C4-2B (cell line): Measurements from ENCODE around the gene SOAT2.

Experiments used
- H3K27ac ChIP-seq: fragments of 450-650 bp; 2 replicates; pipeline ENCODE4 v1.5.1; 2017
- CTCF ChIP-seq: fragments of 450-650 bp; conservative IDR thresholded peaks from 2 replicates; pipeline ENCODE4 v1.5.1; 2017; ENCODE audit warnings: mild to moderate bottlenecking
- ZFX ChIP-seq: fragments of 450-650 bp; IDR thresholded peaks from 2 replicates; pipeline ENCODE4 v1.6.1; 2017

SOAT2 gene

GRCh38 chr12:53120685-53121525 is 17.6 kb downstream of the SOAT2 start:
- TF ChIP-seq ZFX (no peak), CTCF (no peak)
- H3K27ac ChIP-seq: no peak overlapping the region

DNA sequence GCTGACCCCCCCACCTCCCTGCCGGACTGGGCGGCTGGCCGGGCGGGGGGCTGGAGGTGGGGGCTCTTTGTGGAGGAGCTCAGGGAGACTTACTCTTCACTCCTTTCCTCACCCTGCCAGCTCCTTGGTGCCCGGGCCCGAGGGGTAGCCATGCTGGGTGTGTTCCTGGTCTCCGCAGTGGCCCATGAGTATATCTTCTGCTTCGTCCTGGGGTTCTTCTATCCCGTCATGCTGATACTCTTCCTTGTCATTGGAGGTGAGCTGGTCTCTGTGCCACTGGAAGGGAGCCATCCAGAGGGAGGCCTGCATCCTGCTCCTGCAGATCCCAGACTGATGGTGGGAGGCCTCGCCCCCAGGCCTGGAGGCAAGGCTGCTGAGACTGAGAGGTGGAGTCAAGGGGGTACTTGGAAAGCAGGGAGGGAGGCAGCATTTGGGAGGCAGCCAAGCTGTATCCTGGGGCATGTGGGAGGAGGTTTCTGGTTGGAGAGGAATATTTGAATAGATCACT is 19.7 kb downstream of the SOAT2 start:
- no peak overlapping the region for H3K27ac ChIP-seq
- TF ChIP-seq ZFX: no peak
- TF ChIP-seq CTCF: no peak

DNA sequence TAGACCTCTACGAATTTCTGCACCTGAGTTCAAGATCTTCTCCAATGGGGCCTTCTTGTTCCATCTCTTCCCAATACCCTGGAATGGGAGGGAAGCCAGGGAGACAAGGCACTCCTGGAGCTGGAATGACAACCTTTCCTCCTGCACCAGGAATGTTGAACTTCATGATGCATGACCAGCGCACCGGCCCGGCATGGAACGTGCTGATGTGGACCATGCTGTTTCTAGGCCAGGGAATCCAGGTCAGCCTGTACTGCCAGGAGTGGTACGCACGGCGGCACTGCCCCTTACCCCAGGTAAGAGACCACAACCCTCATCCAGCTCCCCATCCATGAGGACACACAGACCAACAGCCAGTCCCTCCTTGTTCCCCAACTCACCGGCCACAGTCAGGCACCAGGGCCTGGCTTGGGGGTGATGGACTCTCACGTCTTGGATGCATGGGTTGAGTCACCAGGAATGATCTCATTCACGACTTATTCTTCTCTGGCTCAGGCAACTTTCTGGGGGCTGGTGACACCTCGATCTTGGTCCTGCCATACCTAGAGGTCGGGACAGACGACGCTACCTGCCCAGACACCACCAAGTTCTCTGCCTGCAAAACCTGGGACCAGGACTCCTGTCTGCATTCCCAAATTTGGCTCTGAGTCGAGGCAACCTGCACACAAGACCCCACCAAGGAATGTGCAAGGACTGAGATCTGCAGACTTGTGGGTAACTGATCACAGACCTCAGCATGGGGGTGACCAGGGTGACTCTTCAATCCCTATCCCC is 20.5 kb downstream of the SOAT2 start:
- H3K27ac ChIP-seq: no peak overlapping the region
- TF ChIP-seq CTCF: no peak
- TF ChIP-seq ZFX: no peak

GRCh38 chr12:53124352-53124723 is 21.1 kb downstream of the SOAT2 start:
- H3K27ac ChIP-seq: no peak overlapping the region
- TF ChIP-seq CTCF: no peak

DNA sequence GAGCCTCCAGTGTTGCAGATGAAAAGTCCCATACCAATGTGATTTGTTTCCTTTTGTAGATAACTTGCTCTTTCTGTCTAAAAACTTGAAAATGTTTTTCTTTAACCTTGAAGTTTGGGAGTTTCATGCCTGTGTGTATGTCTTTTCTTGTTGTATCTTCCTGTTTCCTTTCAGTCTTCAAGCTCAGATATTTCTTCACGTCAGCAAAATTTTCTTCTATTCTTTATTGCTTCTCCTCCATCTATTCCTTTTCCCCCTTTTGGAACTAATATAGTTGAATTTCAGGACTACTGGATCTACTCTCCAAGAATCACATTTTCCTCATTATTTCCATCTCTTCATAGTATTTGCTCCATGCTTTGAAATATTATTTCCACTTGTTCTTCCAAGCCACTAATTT is 23.9 kb downstream of the SOAT2 start:
- no peak for TF ChIP-seq ZFX
- no peak for TF ChIP-seq CTCF
- no peak overlapping the region for H3K27ac ChIP-seq

DNA sequence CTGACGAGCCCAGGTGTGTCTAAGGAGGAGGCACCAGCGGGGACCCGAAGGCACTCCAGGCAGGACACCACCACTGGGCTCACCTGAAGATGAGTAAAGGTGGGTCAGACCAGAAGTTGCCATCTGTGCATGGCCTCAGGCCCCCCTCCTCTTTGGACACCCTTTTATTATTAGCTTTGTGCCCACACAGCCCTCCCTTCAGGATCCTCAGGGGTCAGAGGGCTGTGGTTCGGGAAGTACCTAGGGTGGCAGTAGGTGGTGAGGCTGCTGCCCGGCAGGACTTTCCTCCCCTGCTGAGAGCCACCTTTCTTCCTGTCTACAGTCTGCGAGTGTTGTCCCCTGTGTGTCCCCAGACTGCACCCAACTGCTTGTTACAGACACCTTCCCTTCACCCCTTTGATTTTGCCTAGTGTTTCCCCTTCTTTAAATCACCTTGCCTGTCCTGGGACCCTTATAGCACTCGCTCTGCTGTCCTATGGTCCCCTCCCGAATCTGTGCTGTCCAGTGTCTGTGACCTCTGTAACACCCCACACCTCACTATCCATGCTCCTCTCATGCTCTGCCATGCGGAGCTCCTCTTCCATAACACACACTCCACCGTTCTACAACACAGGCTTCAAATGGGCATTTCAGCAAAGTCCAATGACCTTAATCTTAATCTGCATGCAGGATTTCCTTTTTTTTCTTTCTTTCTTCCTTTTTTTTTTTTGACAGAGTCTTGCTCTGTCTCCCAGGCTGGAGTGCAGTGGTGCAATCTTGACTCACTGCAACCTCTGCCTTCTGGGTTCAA is 25.7 kb downstream of the SOAT2 start:
- H3K27ac ChIP-seq: no peak overlapping the region
- TF ChIP-seq CTCF: no peak
- no peak for TF ChIP-seq ZFX

- TF ChIP-seq ZFX (no peak), CTCF (no peak)
- H3K27ac ChIP-seq: no peak overlapping the region
These were observed 28.6 kb downstream of the SOAT2 start for GRCh38 chr12:53131844-53132243.
